Measurements from ENCODE around the gene MAP2.

MAP2 gene

DNA sequence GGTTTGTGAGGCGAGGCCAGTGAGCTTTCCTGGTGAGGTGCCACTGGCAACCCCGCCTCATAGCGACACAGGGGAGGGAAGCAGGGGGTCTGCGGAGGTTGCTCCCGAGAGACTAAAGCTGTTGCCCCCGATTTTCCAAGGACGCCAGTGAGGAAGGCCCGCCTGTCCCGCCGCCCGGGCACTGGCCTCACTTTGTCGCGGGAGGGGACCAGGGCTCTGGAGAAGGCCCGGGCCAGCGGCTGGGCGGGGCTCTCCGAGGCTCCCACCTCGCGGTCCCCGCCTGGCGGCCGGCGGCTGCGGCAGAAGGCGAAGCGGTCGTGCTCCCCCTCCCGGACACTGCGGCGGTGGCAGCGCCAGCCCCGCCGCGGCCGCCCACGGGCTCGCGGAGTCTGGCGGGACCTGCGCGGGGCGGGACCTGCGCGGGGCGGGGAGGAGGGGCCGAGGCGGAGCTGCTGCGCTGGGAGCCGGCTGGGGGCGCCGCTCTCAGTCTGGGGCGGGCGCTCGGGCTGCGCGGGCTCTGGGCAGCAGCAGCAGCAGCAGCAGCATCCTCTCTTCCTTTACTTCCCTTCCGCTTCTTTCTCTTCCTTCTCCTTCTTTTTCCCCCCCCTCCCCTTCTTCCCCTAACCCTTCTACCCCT lies at the start of gene MAP2:
Gene MAP2 (plus strand): TSS at position 486 of the 637 bp plus-strand sequence. CDS start 229,124 bp downstream, outside the sequence.
- peak; percentile 26 for DNase-seq (ENCODE audit: low read depth)

- DNase-seq (ENCODE audit: low read depth) = no peak
Observed at GRCh38 chr2:209376686-209377085, 47.2 kb upstream of the MAP2 start.

- no peak for DNase-seq (ENCODE audit: low read depth)
Observed at GRCh38 chr2:209380293-209380692, 43.6 kb upstream of the MAP2 start.

- no peak for DNase-seq (ENCODE audit: low read depth)
Observed at GRCh38 chr2:209381091-209381490, 42.8 kb upstream of the MAP2 start.

GRCh38 chr2:209382775-209383174 lies 41.1 kb upstream of the MAP2 start:
- no peak for DNase-seq (ENCODE audit: low read depth)

DNA sequence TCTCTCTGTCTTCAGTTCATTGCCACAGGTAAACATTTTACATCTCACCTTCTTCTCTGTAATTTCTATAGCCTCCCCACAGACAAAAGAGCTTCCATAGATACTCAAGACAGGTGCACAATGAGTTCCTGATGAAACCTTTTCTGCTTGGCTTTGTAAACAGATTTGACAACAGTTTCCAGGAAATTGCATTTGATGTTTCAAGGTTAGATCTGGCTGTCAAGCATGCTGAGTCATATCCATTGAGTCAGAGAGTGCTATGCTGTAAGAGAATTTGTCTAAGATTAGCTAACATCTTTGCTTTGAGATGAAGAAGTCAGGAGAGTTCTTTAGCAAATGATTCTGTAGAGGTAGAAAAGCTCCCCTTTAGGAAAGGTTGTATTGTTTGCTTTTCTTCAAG lies 40.6 kb upstream of the MAP2 start:
- no peak for DNase-seq (ENCODE audit: low read depth)

DNA sequence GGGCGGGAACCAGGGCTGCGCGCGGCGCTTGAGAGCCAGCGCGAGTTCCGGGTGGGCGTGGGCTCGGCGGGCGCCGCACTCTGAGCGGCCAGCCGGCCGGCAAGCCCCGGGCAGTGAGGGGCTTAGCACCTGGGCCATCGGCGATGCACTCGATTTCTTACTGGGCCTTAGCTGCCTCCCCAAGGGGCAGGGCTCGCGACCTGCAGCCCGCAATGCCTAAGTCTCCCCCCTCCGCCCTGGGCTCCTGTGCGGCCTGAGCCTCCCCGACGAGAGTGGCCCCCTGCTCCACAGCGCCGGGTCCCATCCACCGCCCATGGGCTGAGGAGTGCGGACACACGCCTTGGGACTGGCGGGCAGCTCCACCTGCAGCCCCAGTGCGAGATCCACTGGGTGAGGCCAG lies 36.5 kb upstream of the MAP2 start:
- no peak for DNase-seq (ENCODE audit: low read depth)

DNA sequence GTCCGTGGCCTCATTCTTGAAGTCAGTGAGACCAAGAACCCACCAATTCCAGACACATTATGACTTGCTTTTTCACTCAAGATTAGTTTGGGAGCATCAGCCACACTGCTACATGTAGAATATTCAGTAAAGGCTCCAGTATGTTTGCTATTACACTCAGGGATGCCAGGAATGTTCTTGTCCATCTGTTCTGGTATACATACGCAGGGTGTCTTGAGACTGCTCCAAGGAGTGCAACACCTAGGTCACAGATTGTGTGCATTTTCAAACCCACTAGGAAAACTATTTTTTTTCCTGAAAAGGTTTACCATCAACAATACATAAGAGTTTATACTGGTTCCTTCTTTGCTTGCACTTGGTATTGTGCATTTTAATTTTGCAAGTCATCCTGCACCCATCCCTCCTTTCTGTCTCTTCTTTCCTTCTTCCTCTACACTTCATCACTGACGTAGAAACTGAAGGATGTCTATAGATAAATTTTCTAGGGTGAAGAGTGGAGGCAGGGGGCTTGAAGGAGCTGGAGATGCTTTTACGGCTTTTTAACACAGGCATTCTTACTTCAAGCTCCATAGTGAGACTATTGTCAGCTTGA lies 35.3 kb upstream of the MAP2 start:
- DNase-seq (ENCODE audit: low read depth) = no peak

GRCh38 chr2:209389171-209389618 lies 34.7 kb upstream of the MAP2 start:
- DNase-seq (ENCODE audit: low read depth) = no peak

GRCh38 chr2:209390839-209391238 lies 33.0 kb upstream of the MAP2 start:
- DNase-seq (ENCODE audit: low read depth) = no peak

- DNase-seq (ENCODE audit: low read depth) = no peak
Observed at GRCh38 chr2:209391776-209392401, 32.0 kb upstream of the MAP2 start.

DNA sequence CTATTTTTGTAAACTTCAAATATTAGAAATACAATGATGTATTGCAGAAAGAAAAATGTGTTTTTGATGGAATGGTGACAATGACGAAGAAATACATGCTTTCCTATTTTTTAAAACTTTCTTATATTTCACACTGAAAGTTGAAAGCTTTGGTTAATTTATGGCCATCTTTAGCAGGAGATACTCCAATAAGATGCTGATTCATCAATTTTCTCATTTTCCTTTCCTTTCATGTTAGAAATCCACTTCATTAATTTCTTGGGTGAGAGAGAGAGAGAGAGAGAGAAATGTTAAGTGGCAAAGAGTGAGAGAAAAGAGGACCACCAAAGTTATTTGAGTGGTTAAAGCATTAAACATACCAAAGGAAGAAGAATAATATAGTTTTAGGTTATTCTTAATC lies 28.6 kb upstream of the MAP2 start:
- DNase-seq (ENCODE audit: low read depth) = no peak

DNA sequence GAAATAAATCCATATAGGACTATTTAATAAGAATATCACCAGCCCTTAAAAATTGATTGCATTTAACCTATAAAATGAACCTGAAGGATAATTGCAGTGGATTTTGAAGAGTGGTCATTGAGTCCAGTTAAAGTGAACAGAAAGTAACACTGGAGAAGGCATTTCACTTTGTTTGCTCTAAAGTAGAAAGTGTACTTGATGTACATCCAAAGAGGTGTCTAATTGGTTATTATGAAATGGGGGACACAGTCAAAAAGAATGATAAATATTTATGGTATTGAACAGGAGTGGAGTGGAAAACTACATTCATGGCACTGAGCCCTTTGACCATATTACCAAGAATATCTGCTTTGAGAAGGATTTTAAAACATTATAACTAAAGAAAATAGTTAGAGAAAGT lies 28.2 kb upstream of the MAP2 start:
- DNase-seq (ENCODE audit: low read depth) = no peak

DNA sequence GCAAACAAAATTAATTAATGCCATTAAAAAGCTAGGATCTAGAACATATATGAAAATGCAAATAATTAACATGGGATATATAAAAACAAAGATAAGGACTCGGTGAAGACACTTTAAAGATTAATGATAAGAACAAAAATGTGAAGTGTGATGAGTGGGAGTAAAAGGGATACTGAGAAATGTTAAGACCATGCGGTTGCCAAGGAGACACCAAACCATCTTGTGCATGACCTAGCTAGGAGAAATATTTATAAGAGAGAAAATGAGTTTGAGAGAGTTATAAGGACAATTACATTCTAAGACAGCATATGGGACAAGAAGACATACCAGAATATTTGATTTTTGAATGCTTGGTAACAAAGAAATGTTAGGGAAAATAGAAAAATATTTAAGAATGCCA lies 25.4 kb upstream of the MAP2 start:
- DNase-seq (ENCODE audit: low read depth) = no peak

- no peak for DNase-seq (ENCODE audit: low read depth)
Observed at GRCh38 chr2:209401788-209402187, 22.1 kb upstream of the MAP2 start.

GRCh38 chr2:209411296-209411695 lies 12.6 kb upstream of the MAP2 start:
- no peak for DNase-seq (ENCODE audit: low read depth)

GRCh38 chr2:209411718-209412117 lies 12.1 kb upstream of the MAP2 start:
- DNase-seq (ENCODE audit: low read depth) = no peak

GRCh38 chr2:209413311-209414014 lies 10.4 kb upstream of the MAP2 start:
- DNase-seq (ENCODE audit: low read depth) = no peak

DNA sequence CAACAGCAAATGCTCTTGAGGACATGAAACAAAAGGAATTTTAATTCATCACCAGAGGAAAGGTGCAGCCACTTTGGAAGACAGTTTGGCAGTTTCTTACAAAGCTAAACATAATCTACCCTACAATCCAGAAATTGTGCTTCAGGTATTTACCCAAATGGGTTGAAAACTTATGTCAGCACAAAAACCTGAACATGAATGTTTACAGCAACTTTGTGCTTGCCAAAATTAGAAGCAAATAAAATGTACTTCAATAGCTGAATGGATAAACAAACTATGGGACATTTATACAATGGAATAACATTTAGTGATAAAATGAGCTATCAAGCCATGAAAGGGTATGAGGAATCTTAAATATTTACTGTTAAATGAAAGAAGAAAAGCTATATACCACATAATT lies 6.9 kb upstream of the MAP2 start:
- DNase-seq (ENCODE audit: low read depth) = no peak

- DNase-seq (ENCODE audit: low read depth) = no peak
Observed at GRCh38 chr2:209422191-209422754, 1.6 kb upstream of the MAP2 start.

GRCh38 chr2:209424199-209424701 lies 403 bp downstream of the MAP2 start:
- no peak for DNase-seq (ENCODE audit: low read depth)

GRCh38 chr2:209424781-209425470 lies 1.1 kb downstream of the MAP2 start:
- DNase-seq (ENCODE audit: low read depth) = no peak

Measured in activated T-helper 1 cell treated with Interleukin-2 at 50 U/mL for 16 hours (primary cell).